Activated CD4-positive, alpha-beta T cell treated with anti-CD3 and anti-CD28 coated beads, Interleukin-2, amount 50 U/mL, for 24 hours (primary cell): ENCODE results near the gene AGTR1.

Experiments used
- DNase-seq, 2 donors: peaks; one replicate each; pipeline ENCODE4 v3.0.0-alpha.2; 2020; ENCODE audit warnings: low read depth in 1 of 2, low spot score in 1 of 2

Gene AGTR1

GRCh38 chr3:148697306-148698189, at the start of gene AGTR1:
Gene AGTR1 (plus strand): TSS chr3:148697903. CDS start chr3:148741036, 43,133 bp downstream.
- DNase-seq = no peak

- no peak for DNase-seq
Measured at GRCh38 chr3:148648685-148649352, 48.9 kb upstream of the AGTR1 start.

- DNase-seq = no peak
Measured at GRCh38 chr3:148651549-148651948, 46.2 kb upstream of the AGTR1 start.

- DNase-seq = no peak
Measured at GRCh38 chr3:148654433-148654832, 43.3 kb upstream of the AGTR1 start.

GRCh38 chr3:148657470-148657869, 40.2 kb upstream of the AGTR1 start:
- no peak for DNase-seq

GRCh38 chr3:148659512-148659911, 38.2 kb upstream of the AGTR1 start:
- DNase-seq = no peak

- no peak for DNase-seq
Measured at GRCh38 chr3:148680289-148680688, 17.4 kb upstream of the AGTR1 start.

- DNase-seq = no peak
Measured at GRCh38 chr3:148681080-148681479, 16.6 kb upstream of the AGTR1 start.

GRCh38 chr3:148682997-148683396, 14.7 kb upstream of the AGTR1 start:
- no peak for DNase-seq

GRCh38 chr3:148694116-148694515, 3.6 kb upstream of the AGTR1 start:
- DNase-seq = no peak

GRCh38 chr3:148698190-148698810, 597 bp downstream of the AGTR1 start:
- DNase-seq = no peak

- no peak for DNase-seq
Measured at GRCh38 chr3:148705314-148705713, 7.6 kb downstream of the AGTR1 start.

- DNase-seq = no peak
Measured at GRCh38 chr3:148707601-148708380, 10.1 kb downstream of the AGTR1 start.

GRCh38 chr3:148708409-148708808, 10.7 kb downstream of the AGTR1 start:
- no peak for DNase-seq

- no peak for DNase-seq
Measured at GRCh38 chr3:148709560-148710253, 12.0 kb downstream of the AGTR1 start.

GRCh38 chr3:148710665-148711064, 13.0 kb downstream of the AGTR1 start:
- no peak for DNase-seq

GRCh38 chr3:148711981-148712666, 14.4 kb downstream of the AGTR1 start:
- DNase-seq = no peak

- DNase-seq = no peak
Measured at GRCh38 chr3:148714521-148714920, 16.8 kb downstream of the AGTR1 start.

- DNase-seq = no peak
Measured at GRCh38 chr3:148716657-148717056, 19.0 kb downstream of the AGTR1 start.
